ENCODE results near the gene GRAMD1C. TPM values are rescaled to one million over a fixed set of nuclear protein-coding genes. Genes with fewer than 3 reads are reported as not detected.
"Not testable (repeated sequence)": the region's sequence is repeated elsewhere in the genome, so short reads cannot be mapped to it uniquely, and the experiment has no call there.

Gene GRAMD1C
- total RNA-seq, 1 experiment from 2014 or later: 1.0 TPM

DNA sequence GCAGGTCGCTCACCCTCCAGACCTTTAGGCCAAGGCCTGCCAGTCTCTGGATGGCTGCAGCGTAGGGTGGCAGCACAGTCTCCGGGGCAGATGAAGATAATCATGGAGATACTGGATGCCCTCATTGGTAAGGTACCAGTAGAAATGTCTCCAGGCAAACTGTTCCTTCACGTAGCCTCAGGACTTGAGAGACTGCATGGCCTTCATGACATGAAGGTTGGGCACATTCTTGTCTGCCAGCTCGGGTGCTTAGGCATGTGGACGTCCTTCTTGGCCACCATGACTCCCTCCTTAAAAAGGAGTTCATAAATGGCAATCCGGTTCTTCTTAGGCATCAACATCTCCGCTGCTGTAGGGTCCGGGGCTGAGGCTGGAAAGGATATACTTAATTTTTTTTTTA, 11.8 kb downstream of the GRAMD1C start:
- DNase-seq (ENCODE audit: low spot score): not testable (repeated sequence)

- no peak for DNase-seq (ENCODE audit: low spot score)
Observed at GRCh38 chr3:113852506-113852905, 13.9 kb downstream of the GRAMD1C start.

DNA sequence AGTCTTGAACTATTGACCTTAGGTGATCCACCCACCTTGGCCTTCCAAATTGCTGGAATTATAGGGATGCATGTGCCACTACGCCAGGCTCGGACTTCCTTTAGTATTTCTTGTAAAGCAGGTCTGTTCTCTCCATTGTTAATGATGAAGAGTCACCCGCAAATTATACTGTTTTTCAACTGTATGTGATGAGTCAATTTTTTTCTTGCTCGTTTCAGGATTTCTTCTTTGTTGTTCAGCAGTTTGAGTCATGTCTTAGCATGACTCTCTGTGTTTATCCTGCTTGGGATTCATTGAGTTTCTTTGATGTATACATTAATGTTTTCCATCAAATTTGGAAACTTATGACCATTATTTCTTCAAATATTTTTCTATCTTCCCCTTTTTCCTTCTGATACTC, 28.9 kb downstream of the GRAMD1C start:
- peak; percentile 9 for DNase-seq (ENCODE audit: low spot score)

DNA sequence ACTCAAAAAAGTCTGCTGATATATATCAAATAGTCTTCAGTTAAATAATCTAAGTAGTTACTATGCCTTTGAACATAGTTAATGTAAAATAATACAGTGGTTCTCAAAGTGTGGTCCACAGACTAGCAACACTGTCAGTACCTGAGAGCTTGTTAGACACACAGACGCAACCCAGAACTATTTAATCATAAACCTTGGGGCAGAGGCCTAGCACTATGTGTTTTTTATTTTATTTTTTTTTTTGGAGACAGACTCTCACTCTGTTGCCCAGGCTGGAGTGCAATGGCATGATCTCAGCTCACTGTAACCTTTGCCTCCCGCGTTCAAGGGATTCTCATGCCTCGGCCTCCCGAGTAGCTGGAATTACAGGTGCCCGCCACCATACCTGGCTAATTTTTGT, 34.7 kb downstream of the GRAMD1C start:
- no peak for DNase-seq (ENCODE audit: low spot score)

- no peak for DNase-seq (ENCODE audit: low spot score)
Observed at GRCh38 chr3:113873814-113874526, 35.4 kb downstream of the GRAMD1C start.

GRCh38 chr3:113878403-113878802, 39.8 kb downstream of the GRAMD1C start:
- DNase-seq (ENCODE audit: low spot score): no peak

DNA sequence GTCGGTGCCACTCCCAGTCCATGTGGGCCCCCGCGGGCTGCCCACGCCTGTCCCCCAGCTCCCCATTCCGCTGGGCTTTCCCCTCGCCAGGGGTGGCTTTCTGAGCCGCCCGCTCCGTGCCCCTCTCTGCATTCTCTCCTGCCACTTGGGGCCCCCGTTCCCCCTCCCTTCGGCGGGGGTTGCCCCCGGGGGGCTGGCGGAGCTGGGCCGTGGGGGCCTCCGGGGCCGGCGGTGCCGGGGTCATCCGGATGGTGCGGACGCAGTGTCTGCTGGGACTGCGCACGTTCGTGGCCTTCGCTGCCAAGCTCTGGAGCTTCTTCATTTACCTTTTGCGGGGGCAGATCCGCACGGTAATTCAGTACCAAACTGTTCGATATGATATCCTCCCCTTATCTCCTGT, 46.5 kb downstream of the GRAMD1C start:
- no peak for DNase-seq (ENCODE audit: low spot score)

GRCh38 chr3:113890256-113890900, 51.8 kb downstream of the GRAMD1C start:
- no peak for DNase-seq (ENCODE audit: low spot score)

DNA sequence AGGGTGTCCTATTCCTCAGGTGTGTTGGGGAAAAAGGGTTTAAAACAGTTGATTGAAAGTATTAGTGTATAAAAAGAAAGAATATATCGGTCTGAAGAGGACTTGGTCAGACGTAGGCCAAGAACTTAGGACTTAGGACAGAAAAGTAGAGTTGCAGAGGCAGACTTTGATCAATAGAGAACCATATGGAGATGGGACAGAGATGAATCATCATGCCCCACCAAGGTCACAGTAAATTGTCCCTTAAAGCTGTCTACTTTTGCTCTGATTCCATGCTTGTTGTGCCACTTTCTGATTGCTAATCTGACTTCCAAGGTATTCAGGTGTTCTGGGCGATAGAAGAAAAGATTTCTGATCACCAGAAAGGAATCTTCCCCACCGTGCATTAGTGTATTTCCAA, 56.3 kb downstream of the GRAMD1C start:
- no peak for DNase-seq (ENCODE audit: low spot score)

- DNase-seq (ENCODE audit: low spot score): no peak
Observed at GRCh38 chr3:113895964-113896363, 57.4 kb downstream of the GRAMD1C start.

DNA sequence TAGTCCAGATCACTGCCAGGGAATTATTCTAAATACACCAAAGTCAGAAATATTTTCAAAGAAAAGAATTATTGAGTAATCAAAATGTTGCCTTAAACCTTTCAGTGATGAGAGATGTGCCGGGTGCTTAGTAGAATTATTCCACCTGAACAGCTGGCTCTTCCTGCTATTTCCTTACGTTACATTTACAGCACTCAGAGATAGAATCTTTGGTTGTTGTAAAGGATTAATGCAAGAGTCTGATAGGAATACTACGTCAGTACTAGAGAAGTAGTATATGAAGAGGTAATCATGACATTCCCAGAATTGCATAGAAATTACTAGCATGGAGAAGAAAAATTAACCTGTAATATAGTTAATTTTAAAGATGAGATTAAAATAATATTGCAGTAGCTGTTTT, 58.3 kb downstream of the GRAMD1C start:
- no peak for DNase-seq (ENCODE audit: low spot score)

- DNase-seq (ENCODE audit: low spot score): no peak
Observed at GRCh38 chr3:113897373-113897777, 58.8 kb downstream of the GRAMD1C start.

DNA sequence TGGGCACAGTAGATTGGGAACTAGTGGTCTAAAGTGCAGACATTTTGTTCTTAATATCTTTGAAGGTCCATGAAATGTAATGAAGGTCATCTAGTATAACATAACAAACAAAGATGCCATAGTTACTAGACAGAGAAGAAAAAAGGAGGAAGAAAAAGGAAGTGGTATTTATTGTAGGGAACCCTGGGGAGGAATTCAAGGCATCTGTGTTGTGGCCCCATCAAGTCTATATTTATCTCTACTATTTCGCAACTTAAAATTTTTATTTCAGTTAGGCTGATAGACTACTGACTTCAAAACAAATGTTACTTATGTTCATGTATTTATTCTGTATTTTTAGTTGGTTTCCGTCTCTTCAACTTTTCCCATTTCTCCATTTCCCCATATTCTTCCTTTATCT, 60.3 kb downstream of the GRAMD1C start:
- peak; percentile 21 for DNase-seq (ENCODE audit: low spot score)

DNA sequence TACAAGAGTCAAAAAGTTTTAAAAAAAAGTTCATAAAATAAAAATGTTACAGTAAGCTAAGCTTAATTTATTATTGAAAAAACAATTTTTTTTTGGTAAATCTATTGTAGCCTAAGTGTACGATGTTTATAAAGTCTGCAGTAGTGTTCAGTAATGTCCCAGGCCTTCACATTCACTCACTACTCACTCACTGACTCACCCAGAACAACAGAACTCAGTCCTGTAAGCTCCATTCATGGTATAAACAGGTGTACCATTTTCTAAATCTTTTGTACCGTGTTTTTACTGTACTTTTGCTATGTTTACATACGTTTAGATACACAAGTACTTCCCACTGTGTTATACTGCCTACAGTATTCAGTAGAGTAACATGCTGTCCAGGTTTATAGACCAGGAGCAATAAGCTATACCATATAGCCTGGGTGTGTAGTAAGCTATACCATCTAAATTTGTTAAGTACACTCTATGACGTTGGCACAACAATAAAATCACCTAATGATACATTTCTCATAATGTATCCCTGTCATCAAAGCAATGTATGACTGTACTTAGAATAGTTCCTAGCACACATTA, 68.1 kb downstream of the GRAMD1C start:
- DNase-seq (ENCODE audit: low spot score): no peak

- no peak for DNase-seq (ENCODE audit: low spot score)
Observed at GRCh38 chr3:113908133-113908532, 69.5 kb downstream of the GRAMD1C start.

GRCh38 chr3:113910966-113911365, 72.4 kb downstream of the GRAMD1C start:
- no peak for DNase-seq (ENCODE audit: low spot score)

- DNase-seq (ENCODE audit: low spot score): peak; percentile 72
Observed at GRCh38 chr3:113912552-113913236, 74.1 kb downstream of the GRAMD1C start.

DNA sequence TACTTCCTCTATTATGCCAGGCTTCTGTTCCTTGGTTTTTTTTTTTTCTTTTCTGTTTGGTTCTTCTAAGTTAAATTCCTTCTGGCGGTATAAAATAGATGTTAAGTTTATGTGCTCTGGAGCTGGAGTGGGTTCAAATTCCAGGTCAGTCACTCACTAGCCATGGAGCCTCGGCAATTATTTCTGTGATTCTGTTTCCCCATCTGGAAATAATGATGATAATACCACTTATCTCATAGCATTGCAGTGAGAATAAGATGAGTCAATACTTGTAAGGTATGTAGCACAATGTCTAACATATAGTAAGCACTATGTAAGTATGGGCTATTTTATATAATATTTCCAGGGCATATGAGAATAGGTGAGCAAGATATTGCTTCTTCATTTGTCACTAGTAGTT, 76.1 kb downstream of the GRAMD1C start:
- DNase-seq (ENCODE audit: low spot score): no peak

DNA sequence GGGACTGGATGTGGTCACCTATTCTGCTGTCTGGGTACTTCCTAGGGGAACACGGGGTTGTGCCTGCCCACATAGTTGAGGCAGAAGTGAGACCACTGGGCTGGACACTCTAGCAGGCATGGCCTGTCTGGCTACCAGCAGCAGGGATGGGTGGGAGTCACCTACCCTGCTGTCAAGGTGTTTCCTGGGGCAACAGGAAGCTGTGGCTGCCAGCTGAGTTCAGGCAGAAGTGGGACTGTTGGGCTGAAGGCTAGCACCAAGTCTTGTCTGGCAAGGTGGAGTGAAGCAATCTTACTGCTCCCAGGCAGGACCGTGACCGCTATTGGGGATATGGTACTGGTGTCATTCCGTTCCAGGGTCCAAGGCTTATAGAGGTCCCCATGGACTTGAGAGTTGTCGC, 89.0 kb downstream of the GRAMD1C start:
- no peak for DNase-seq (ENCODE audit: low spot score)

DNA sequence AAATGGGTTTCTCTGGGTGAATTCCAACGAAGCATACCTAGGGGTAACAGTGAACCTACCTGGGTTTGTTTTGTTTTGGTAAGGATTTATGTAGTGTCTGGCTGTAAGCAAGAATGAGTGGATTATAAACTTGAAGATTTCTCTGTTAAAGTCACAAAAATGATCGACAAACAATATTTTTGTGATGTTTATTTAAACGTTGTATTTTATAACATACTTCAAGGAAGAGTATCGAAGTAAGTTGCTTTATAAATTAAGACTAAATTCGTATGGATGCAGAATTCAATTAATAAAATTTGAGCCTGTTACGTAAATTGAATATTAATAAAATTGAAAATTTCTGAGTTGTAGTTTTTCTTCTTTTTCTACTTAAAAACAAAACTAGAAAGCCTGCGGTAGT, 108.2 kb downstream of the GRAMD1C start:
- no peak for DNase-seq (ENCODE audit: low spot score)

DNA sequence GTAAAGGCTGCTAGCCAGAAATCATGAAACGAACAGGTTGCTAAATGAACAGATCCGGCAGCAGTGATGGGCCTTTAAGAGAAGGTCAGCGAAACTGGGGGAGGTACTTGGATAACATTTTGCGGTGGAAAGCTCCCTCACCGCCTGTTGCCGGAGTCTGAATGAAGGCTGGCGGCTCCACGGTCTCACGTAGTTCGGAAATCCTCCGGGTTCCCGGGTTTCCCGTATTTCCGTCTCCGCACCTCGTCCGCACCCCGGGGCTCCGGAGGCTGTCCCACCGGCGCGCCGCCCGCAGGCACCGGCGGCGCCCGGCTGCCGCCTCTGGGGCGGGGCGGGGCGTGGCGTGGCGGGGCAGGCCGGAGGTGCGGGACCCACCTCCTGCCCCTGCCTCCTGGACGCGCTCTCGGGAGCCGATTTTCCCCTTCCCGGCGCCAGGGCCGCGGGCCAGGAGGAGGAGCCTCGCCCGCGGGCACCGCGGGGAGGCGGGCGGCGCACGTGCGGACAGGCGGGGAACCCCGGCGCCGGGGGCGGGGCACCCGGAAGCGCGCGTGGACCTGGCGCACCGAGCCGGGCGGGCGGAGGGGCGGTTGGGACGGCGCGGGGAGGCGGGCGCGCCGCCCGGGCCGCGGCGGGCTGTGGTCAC, 108.9 kb downstream of the GRAMD1C start, which contains the start of gene ZDHHC23:
ZDHHC23 (plus strand) TSS at position 642 of the 643 bp plus-strand sequence. CDS start 790 bp downstream, outside the sequence.
- peak; percentile 53 for DNase-seq (ENCODE audit: low spot score)

Data from A172 (cell line).